GM19043 (cell line): ENCODE measurements around the gene DENND4A.
"Not testable (repeated sequence)": the region's sequence is repeated elsewhere in the genome, so short reads cannot be mapped to it uniquely, and the experiment has no call there.

Experiments used
- ATAC-seq: cut with Tn5 transposase; IDR thresholded peaks from one replicate; pipeline ENCODE4 v1.9.1; 2021; ENCODE audit warnings: low read depth; ENCODE audit not compliant: unreplicated experiment

The DENND4A gene

DNA sequence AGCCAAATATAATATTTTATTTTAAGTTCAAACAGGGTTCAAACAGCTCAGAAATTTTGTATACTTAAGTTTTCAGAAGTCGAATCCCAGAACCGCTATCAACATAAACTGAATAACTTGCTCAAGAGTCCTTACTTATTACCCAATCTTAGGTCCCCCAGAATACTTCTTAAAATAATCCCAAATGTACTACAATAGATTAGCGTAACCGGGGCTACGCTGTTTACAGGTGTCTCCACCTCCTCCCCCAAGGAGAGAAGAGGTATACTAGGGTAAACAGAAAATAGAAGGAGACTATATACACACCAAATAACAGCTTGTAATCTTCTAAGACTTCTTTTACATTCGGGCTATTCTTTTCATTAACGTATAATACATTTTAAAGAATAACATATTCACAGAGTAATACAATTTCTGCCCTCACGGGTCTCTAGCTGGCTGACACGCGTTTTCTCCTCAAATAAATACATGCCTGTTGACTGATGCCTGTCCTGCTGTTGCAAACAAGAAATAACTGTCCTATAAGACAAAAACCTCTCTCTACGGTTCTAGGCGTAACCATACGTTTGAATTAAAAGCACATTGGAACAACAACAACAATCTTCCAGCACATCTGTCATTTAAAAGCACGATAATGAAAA lies 1.3 kb downstream of the DENND4A start:
- ATAC-seq = no peak

DNA sequence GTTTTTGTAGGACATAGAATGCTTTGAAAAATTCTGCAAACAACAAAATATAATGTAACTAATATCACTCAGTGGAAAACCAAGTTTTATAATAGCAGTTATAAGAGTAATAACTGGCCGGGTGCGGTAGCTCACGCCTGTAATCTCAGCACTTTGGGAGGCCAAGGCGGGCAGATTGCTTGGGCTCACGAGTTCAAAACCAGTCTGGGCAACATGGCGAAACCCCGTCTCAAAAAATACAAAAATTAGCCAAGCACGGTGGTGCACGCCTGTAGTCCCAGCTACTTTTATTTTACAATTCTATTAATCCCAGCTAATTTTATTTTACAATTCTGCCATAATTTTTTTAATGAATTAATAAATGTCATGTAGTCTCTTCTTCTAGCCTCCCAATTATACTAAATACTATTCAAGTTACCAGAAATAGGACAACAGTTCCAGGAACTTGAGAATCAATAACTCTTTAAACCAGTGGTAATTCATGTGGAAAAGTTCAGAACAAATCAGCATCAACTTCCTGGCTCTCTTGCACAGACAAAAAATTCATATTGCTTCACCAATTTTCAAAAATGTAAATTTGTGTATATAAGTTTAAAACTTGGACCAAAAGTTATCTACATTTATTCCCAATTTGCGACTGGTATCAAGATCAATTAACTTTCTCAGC lies 2.2 kb downstream of the DENND4A start:
- no peak for ATAC-seq

DNA sequence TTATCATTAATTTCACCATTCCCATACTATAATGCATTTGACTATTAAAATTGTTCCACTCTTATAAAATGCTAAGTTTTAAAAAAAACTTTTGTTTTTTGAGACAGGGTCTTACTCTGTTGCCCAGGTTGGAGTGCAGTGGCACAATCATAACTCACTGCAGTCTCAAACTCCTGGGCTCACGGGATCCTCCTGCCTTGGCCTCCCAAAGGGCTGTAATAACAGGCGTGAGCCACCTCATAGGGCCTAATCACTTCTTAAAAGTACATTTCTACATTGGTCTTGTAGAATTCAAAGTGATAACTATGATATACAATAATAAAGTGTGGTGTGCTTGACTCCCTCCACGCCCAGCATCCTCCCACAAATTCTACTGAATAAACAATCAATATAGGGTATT lies 3.0 kb downstream of the DENND4A start:
- ATAC-seq = no peak

DNA sequence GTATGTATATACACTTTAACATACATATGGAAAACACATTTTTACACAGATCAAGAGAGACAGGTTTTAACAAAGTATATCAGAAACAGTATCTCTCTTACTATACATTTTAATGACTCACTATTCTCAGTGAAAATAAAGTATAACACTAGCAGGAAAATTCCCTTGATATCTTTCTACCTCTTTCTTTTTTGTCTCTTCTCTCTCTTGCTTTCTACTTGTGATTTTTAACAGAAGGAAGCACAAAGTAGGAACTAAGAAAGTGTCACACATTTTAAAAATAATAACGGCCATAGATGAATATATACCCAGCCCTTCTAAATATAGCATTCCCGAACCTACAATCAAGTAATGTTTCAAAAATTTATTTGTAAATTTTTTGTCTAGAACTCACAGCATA lies 4.8 kb downstream of the DENND4A start:
- no peak for ATAC-seq

- ATAC-seq = no peak
These were observed 6.9 kb downstream of the DENND4A start for GRCh38 chr15:65785151-65785550.

DNA sequence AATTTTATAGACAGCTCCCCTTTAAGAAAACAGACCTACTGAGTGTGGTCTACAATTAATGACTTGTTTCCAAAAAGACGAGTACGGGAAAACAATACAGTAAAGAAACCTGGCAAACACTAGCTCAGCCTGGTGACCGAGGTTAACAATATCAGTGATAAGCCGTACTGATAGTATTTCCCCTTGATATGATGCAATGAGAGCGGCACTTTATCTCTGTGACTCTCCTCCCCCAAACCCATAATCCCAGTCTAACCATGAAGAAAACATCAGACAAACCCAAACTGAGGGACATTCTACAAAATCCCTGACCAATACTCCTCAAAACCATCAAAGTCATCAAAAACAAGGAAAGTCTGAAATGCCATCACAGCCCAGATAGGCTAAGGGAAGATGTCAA lies 8.2 kb downstream of the DENND4A start:
- no peak for ATAC-seq

GRCh38 chr15:65782096-65782495 lies 10.0 kb downstream of the DENND4A start:
- no peak for ATAC-seq

DNA sequence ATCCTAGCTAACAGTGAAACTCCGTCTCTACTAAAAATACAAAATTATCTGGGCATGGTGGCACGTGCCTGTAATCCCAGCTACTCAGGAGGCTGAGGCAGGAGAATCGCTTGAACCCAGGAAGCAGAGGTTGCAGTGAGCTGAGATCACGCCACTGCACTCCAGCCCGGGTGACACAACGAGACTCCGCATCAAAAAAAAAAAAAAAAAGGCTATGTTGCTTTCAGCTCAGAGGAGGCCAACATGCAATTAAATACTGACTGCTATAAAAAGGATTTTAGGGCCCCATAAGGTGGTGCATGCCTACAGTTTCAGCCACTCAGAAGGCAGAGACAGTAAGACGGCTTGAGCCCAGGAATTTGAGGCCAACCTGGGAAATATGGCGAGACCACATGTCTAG lies 13.4 kb downstream of the DENND4A start:
- not testable (repeated sequence) for ATAC-seq

GRCh38 chr15:65778269-65778668 lies 13.8 kb downstream of the DENND4A start:
- no peak for ATAC-seq

GRCh38 chr15:65777843-65778242 lies 14.2 kb downstream of the DENND4A start:
- ATAC-seq = no peak

DNA sequence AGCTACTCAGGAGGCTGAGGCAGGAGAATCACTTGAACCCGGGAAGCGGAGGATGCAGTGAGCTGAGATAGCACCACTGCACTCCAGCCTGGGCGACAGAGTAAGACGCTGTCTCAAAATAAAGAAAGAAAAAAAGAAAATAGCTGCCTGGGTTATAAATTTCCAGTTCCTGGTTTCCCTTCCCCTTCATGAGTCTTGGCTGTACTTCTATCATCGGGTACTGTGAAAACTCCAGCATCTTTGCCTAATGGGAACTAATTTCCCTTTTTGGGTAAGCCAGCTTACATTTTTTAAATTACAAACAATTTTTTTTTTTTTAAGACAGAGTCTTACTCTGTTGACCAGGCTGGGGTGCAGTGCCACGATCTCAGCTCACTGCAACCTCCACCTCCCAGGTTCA lies 15.0 kb downstream of the DENND4A start:
- no peak for ATAC-seq

- no peak for ATAC-seq
These were observed 18.5 kb downstream of the DENND4A start for GRCh38 chr15:65773386-65774111.

DNA sequence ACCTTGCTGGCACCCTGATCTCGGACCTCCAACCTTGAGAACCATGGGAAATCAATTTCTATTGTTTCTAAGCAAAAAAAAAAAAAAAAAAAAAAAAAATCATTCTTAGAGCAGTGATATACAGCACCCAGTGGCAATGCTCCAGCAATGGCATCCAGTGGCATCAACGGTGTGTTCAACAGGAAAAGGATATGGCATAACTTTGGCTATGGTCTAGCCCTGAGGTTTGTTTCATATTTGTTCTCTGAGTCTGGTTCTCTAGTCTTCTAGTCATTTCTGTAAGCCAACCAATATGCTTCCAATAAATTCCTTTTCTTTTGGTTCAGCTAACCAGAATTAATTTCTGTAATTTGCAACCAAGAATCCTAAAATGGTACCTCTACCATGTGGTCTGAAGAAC lies 19.2 kb downstream of the DENND4A start:
- ATAC-seq = no peak

GRCh38 chr15:65771870-65772269 lies 20.2 kb downstream of the DENND4A start:
- no peak for ATAC-seq

DNA sequence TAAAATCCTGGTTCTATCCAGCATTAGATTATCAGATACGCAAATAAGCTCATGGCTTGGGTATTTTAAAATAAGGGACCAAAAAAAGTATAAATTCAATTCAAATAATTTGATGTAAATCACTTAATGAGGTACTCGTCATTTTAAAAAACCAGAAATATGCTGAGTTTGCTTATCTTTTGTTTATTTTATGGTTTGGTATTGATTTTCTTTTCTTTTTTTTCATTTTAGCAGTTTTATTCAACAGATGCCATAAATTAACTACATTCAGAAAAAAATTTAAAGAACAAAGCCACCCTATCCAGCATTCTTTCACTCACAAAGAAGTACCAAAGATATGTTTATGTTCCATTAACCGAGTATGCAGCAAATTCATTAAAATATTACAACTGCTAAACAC lies 22.6 kb downstream of the DENND4A start:
- no peak for ATAC-seq

GRCh38 chr15:65767895-65768294 lies 24.2 kb downstream of the DENND4A start:
- no peak for ATAC-seq

DNA sequence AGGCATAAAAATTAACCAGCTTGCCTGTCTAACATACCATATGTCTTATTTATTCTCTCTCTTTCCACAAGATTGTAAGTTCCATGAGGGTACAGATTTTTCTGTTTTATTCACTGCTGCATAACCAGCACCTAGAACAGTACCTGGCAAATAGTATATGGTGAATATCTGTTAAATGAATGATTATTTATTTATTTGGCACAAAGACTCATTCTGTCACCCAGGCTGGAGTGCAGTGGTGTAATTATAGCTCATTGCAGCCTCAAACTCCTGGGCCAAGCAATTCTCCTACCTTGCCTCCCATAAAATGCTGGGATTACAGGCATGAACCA lies 24.9 kb downstream of the DENND4A start:
- no peak for ATAC-seq

- ATAC-seq = no peak
These were observed 25.4 kb downstream of the DENND4A start for GRCh38 chr15:65766422-65767263.

DNA sequence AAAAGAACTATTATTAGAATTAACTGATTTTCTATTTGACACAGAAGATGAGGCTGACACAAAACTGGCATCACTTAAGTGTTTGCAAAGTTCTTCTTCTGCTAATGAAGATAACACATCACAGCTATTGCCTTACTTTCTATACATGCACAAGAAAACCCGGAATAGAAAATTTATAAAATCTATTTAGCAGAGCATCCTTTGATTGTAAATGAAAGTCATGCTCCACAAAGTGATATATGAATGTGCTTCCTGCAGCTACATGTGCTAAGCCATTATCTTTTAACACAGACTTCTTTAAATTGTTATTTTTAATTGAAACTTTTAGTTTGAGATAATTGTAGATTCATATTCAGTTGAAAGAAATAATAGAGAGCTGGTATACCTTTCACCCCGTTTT lies 27.0 kb downstream of the DENND4A start:
- ATAC-seq = no peak

GRCh38 chr15:65762914-65763787 lies 28.9 kb downstream of the DENND4A start:
- ATAC-seq = no peak
